Measurements from ENCODE around the gene KYNU. TPM values are rescaled to one million over a fixed set of nuclear protein-coding genes. Genes with fewer than 3 reads are reported as not detected.
"Not testable (repeated sequence)": the region's sequence is repeated elsewhere in the genome, so short reads cannot be mapped to it uniquely, and the experiment has no call there.

Gene KYNU
- total RNA-seq, 3 donors from 2014 or later: 1.7 to 3.3 (median 2.7) TPM

DNA sequence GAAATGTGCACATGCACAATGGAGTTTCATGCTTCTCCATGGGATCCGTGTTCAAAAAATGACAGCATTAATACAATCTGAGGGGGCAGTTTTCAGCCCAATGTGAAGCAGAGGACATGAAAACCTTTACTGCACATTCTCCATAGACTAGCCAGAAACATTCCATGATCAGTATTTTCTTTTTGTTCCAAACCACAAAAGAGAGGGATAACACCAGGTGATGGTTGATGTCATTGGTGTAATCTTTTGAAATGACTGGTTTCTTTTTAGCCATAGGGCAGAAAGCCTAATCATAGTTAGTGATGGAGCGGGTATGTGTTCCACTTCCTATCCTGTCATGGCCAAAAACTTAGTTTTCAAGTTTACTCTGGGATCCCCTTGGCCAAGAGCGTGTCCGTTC lies 1.8 kb upstream of the KYNU start:
- Histone ChIP-seq H3K36me3 (ENCODE audit: low read depth) (no peaks in the 10 kb centered on the region), H3K4me1 (ENCODE audit: low read depth) (no peaks in the 10 kb centered on the region), H3K9me3 (no peaks in the 10 kb centered on the region), H3K4me3 (no peak overlapping the region)
- intact Hi-C loops (cut with DNase I, micrococcal nuclease): no loop called here
- ATAC-seq: no peak
- TF ChIP-seq, protein P1, sequence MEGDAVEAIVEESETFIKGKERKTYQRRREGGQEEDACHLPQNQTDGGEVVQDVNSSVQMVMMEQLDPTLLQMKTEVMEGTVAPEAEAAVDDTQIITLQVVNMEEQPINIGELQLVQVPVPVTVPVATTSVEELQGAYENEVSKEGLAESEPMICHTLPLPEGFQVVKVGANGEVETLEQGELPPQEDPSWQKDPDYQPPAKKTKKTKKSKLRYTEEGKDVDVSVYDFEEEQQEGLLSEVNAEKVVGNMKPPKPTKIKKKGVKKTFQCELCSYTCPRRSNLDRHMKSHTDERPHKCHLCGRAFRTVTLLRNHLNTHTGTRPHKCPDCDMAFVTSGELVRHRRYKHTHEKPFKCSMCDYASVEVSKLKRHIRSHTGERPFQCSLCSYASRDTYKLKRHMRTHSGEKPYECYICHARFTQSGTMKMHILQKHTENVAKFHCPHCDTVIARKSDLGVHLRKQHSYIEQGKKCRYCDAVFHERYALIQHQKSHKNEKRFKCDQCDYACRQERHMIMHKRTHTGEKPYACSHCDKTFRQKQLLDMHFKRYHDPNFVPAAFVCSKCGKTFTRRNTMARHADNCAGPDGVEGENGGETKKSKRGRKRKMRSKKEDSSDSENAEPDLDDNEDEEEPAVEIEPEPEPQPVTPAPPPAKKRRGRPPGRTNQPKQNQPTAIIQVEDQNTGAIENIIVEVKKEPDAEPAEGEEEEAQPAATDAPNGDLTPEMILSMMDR (IDR thresholded peaks at IDR 0.05): no peak
- no peak for DNase-seq

DNA sequence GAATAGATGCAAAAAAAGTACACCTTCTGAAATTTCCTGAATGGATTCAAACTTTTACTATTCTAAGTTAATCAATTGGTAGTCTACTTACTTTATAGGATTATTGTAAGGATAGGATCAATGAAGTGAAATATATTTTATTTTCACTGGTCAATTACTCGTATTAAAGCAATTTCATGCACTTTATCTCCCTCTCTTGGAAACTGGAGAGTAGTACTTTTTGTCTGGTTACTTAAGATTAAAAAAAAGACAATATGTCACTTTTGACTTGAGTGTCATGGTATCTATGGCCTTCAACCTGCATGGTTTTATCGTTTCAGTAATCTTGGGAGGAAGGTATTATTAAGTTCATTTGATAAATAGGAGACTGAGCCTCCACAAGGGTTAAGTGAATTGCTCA lies 1.0 kb upstream of the KYNU start:
- Histone ChIP-seq H3K4me1 (ENCODE audit: low read depth) (no peaks in the 10 kb centered on the region), H3K36me3 (ENCODE audit: low read depth) (no peaks in the 10 kb centered on the region), H3K9me3 (no peaks in the 10 kb centered on the region), H3K4me3 (no peak overlapping the region)
- DNase-seq (no peak), ATAC-seq (no peak)
- intact Hi-C loops (cut with DNase I, micrococcal nuclease): no loop called here
- TF ChIP-seq, protein P1 (IDR thresholded peaks at IDR 0.05): no peak

DNA sequence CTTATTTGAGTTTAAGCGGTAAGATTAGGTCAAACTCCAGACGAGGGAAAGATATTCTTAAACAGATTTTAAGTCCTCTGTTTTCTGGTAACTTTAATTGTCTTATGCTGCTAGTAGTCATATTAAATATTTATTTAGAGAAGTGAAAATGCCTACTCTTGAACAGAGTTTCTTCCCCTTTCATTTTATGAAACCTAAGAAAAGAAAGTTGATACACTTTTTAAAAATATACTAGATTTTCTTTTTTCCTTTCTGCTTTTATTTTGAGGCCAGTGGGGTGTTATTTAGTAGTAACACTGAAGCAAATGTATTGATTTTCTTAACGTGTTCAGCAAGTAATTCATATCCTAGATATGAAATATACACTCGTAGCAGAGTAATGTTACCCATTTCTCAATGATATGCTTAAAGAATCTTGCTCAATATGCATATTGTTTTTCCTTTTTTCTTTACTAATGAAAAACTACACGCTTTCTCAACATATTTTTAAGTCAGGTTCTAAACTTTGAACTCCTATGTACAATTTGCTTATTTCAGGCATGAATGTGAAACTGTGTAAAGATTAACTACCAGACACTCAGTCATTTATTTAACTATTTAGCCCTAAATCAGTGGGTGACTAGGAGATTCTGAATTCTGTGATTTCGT lies 691 bp downstream of the KYNU start:
- ATAC-seq: no peak
- no peaks in the 10 kb centered on the region for H3K4me1 ChIP-seq (ENCODE audit: low read depth)

DNA sequence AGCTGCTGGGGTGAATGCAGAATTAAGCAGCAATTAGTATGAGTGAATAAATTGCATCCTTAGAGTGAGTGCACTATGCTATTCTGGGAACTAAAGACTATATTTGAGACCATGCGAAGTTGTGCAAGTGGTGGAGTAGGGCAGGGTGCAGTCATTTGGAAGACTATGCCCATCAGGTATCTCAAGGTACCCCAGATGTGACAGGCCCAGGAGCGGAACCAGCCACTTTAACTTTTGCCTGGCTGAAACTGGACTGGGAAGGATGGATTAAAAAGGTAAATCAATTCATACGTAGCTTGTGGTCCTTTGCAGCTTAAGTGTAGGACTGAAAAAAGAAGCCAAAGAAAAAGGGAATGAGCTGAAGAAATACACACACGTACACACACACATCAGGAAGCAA lies 1.7 kb downstream of the KYNU start:
- Histone ChIP-seq H3K9me3 (no peaks in the 10 kb centered on the region), H3K4me3 (no peak overlapping the region), H3K4me1 (ENCODE audit: low read depth) (no peaks in the 10 kb centered on the region), H3K36me3 (ENCODE audit: low read depth) (no peaks in the 10 kb centered on the region)
- DNase-seq: no peak
- no peak for ATAC-seq
- TF ChIP-seq, protein P1 (IDR thresholded peaks at IDR 0.05): no peak
- intact Hi-C loops (cut with DNase I, micrococcal nuclease): no loop called here

More for the DNA sequence above, 691 bp downstream of the KYNU start:
- Histone ChIP-seq H3K36me3 (ENCODE audit: low read depth) (no peaks in the 10 kb centered on the region), H3K4me3 (no peak overlapping the region), H3K9me3 (no peaks in the 10 kb centered on the region)
- TF ChIP-seq, protein P1 (IDR thresholded peaks at IDR 0.05): no peak
- intact Hi-C loops (cut with DNase I, micrococcal nuclease): no loop called here
- DNase-seq: no peak

DNA sequence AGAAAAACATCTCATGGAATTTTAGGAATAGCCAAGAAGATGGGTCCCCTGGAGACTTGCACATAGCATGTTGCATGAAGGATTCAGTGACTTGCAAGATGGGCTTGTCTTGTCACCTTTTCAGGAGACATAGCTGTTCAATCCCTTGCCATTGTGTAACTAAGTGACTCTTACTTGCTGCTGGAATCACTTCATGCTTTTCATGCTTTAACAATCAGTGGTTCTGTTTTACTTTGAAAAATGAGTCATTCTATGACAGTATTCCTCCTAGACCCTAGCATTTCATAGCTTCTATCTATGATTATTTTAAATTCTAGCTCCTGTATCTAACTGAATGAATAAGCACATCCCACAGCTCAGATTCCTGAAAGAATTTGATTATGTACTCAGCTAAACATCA lies 2.8 kb downstream of the KYNU start:
- H3K9me3 ChIP-seq: no peaks in the 10 kb centered on the region
- H3K4me1 ChIP-seq (ENCODE audit: low read depth): no peaks in the 10 kb centered on the region
- TF ChIP-seq, protein P1 (IDR thresholded peaks at IDR 0.05): no peak
- DNase-seq (no peak), ATAC-seq (no peak)
- no peaks in the 10 kb centered on the region for H3K36me3 ChIP-seq (ENCODE audit: low read depth)
- H3K4me3 ChIP-seq: no peak overlapping the region
- intact Hi-C loops (cut with DNase I, micrococcal nuclease): no loop called here

DNA sequence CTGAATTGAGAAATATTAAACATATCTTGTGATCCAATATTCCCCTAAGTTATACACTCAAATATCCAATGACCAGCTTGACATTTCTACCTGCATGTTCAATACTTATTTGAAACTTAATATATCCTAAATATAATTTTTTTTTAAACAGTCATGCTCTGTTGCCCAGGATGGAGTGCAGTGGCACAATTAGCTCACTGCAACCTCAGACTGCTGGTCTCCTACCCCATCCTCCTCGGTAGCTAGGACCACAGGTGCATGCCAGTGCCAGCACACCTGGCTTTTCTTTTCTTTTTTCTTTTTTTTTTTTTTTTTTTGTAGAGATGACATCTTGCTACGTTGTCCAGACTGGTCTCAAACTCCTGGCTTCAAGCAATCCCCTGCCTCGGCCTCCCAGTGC lies 4.2 kb downstream of the KYNU start:
- no peak for DNase-seq
- no peaks in the 10 kb centered on the region for H3K9me3 ChIP-seq
- H3K4me3 ChIP-seq: no peak overlapping the region
- no peaks in the 10 kb centered on the region for H3K36me3 ChIP-seq (ENCODE audit: low read depth)
- no peak for ATAC-seq
- H3K4me1 ChIP-seq (ENCODE audit: low read depth): no peaks in the 10 kb centered on the region
- intact Hi-C loops (cut with DNase I, micrococcal nuclease): no loop called here
- TF ChIP-seq, protein P1 (IDR thresholded peaks at IDR 0.05): no peak

DNA sequence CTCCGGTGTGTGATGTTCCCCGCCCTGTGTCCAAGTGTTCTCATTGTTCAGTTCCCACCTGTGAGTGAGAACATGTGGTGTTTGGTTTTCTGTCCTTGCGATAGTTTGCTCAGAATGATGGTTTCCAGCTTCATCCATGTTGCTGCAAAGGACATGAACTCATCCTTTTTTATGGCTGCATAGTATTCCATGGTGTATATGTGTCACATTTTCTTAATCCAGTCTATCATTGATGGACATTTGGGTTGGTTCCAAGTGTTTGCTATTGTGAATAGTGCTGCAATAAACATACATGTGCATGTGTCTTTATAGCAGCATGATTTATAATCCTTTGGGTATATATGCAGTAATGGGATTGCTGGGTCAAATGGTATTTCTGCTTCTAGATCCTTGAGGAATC lies 5.0 kb downstream of the KYNU start:
- H3K4me3 ChIP-seq; H3K4me1 ChIP-seq (ENCODE audit: low read depth); intact Hi-C loops (cut with DNase I, micrococcal nuclease); ATAC-seq; H3K36me3 ChIP-seq (ENCODE audit: low read depth); DNase-seq; H3K9me3 ChIP-seq: not testable (repeated sequence)
